MM.1S (cell line): ENCODE results near the gene COL18A1.

Source experiments
- DNase-seq: peaks from one replicate; pipeline ENCODE4 v3.0.0-alpha.2; 2015
- H2AFZ ChIP-seq: fragments of 300-600 bp; sonication (generic); 2 replicates; pipeline ENCODE4 v1.6.0; 2016; ENCODE audit warnings: antibody characterized with exemption, low read length
- H3F3A ChIP-seq: fragments of 300-600 bp; sonication (generic); 2 replicates; pipeline ENCODE4 v1.6.1; 2016; ENCODE audit warnings: mild to moderate bottlenecking, antibody characterized with exemption, low read length, moderate library complexity, mixed read lengths; ENCODE audit not compliant: insufficient read depth
- H3K27ac ChIP-seq: fragments of 300-600 bp; sonication (generic); 2 replicates; pipeline ENCODE4 v1.5.1; 2016; ENCODE audit warnings: mild to moderate bottlenecking, low read length
- H3K27me3 ChIP-seq: fragments of 300-600 bp; sonication (generic); replicated peaks from 2 replicates; pipeline ENCODE4 v1.6.0; 2016; ENCODE audit warnings: low read length; ENCODE audit not compliant: insufficient read depth
- H3K36me3 ChIP-seq: fragments of 300-600 bp; sonication (generic); replicated peaks from 2 replicates; pipeline ENCODE4 v1.6.1; 2016; ENCODE audit warnings: mild to moderate bottlenecking, low read length, mixed read lengths; ENCODE audit not compliant: insufficient read depth
- H3K4me1 ChIP-seq: fragments of 300-600 bp; sonication (generic); 2 replicates; pipeline ENCODE4 v1.6.1; 2016; ENCODE audit warnings: low read length, mixed read lengths
- H3K4me2 ChIP-seq: fragments of 300-600 bp; sonication (generic); 2 replicates; pipeline ENCODE4 v1.6.0; 2016; ENCODE audit warnings: low read depth, low read length
- H3K4me3 ChIP-seq: fragments of 300-600 bp; sonication (generic); 2 replicates; pipeline ENCODE4 v1.5.1; 2016; ENCODE audit warnings: low read length, mixed read lengths
- H3K79me2 ChIP-seq: fragments of 300-600 bp; sonication (generic); 2 replicates; pipeline ENCODE4 v1.6.1; 2016; ENCODE audit warnings: mixed run types, low read length, mixed read lengths
- H3K9ac ChIP-seq: fragments of 300-600 bp; sonication (generic); 2 replicates; pipeline ENCODE4 v1.6.1; 2016; ENCODE audit warnings: low read length, mixed read lengths
- H3K9me2 ChIP-seq: fragments of 300-600 bp; sonication (generic); replicated peaks from 2 replicates; pipeline ENCODE4 v1.6.1; 2016; ENCODE audit warnings: mild to moderate bottlenecking, low read length, mixed read lengths; ENCODE audit not compliant: insufficient read depth
- H3K9me3 ChIP-seq: fragments of 300-600 bp; sonication (generic); replicated peaks from 2 replicates; pipeline ENCODE4 v1.6.1; 2016; ENCODE audit warnings: mild to moderate bottlenecking, low read length, mixed read lengths; ENCODE audit not compliant: insufficient read depth
- H4K20me1 ChIP-seq: fragments of 300-600 bp; sonication (generic); 2 replicates; pipeline ENCODE4 v1.6.1; 2016; ENCODE audit warnings: mild to moderate bottlenecking, low read length, moderate library complexity, mixed read lengths; ENCODE audit not compliant: insufficient read depth
- CTCF ChIP-seq: fragments of 300-600 bp; sonication (generic); IDR thresholded peaks from 2 replicates; pipeline ENCODE4 v1.5.1; 2016; ENCODE audit warnings: antibody characterized with exemption, low read length, mixed read lengths
- EZH2 ChIP-seq: fragments of 300-600 bp; sonication (generic); optimal IDR thresholded peaks from 2 replicates; pipeline ENCODE3; 2017; ENCODE audit warnings: low read depth, mild to moderate bottlenecking, antibody characterized with exemption, low read length, mixed read lengths
- EZH2phosphoT487 ChIP-seq: fragments of 300-600 bp; sonication (generic); IDR thresholded peaks from 2 replicates; pipeline ENCODE4 v1.6.1; 2018; ENCODE audit warnings: antibody characterized with exemption, low read length

The COL18A1 gene

GRCh38 chr21:45404730-45405270 lies at the start of gene COL18A1:
Gene COL18A1 (plus strand): TSS chr21:45405165. CDS start chr21:45405231, 66 bp downstream.
- H3K27ac ChIP-seq = no peak within 1 kb of the TSS
- no peak for DNase-seq
- H3K79me2 ChIP-seq = no peaks in the 10 kb centered on the region
- H3K4me3 ChIP-seq = no peak within 1 kb of the TSS
- H2AFZ ChIP-seq = no peak within 1 kb of the TSS
- peaks cover 90% of the 10 kb centered on the region for H3K27me3 ChIP-seq
- no peak within 1 kb of the TSS for H3K4me2 ChIP-seq
- H3K4me1 ChIP-seq = no peaks in the 10 kb centered on the region
- no peak for TF ChIP-seq EZH2phosphoT487
- no peak for TF ChIP-seq EZH2
- TF ChIP-seq CTCF = no peak
- no peak within 1 kb of the TSS for H3K9ac ChIP-seq
- H4K20me1 ChIP-seq = no peaks in the 10 kb centered on the region
- no peaks in the 10 kb centered on the region for H3K36me3 ChIP-seq
- no peaks in the 10 kb centered on the region for H3K9me2 ChIP-seq
- no peaks in the 10 kb centered on the region for H3F3A ChIP-seq
- no peaks in the 10 kb centered on the region; the same call in 1 of the 2 replicates for H3K9me3 ChIP-seq

GRCh38 chr21:45355573-45355972 lies 49.4 kb upstream of the COL18A1 start:
- Histone ChIP-seq H3K4me2 (no peak overlapping the region), H3K4me3 (no peak overlapping the region), H2AFZ (no peak overlapping the region), H3K79me2 (no peaks in the 10 kb centered on the region), H4K20me1 (no peaks in the 10 kb centered on the region), H3K9me3 (no peaks in the 10 kb centered on the region), H3K9ac (no peak overlapping the region), H3K27ac (no peak overlapping the region), H3K36me3 (no peaks in the 10 kb centered on the region), H3K9me2 (no peaks in the 10 kb centered on the region), H3K27me3 (peaks cover 100% of the 10 kb centered on the region), H3K4me1 (no peaks in the 10 kb centered on the region), H3F3A (no peaks in the 10 kb centered on the region)
- DNase-seq = no peak
- TF ChIP-seq EZH2phosphoT487 = no peak
- TF ChIP-seq EZH2 = no peak
- TF ChIP-seq CTCF = no peak

- Histone ChIP-seq H3K9ac (no peak overlapping the region), H3F3A (no peaks in the 10 kb centered on the region), H3K4me3 (no peak overlapping the region), H3K27me3 (peaks cover 100% of the 10 kb centered on the region), H3K4me2 (no peak overlapping the region), H3K79me2 (no peaks in the 10 kb centered on the region), H3K4me1 (no peaks in the 10 kb centered on the region), H3K36me3 (no peaks in the 10 kb centered on the region), H3K9me3 (no peaks in the 10 kb centered on the region), H2AFZ (no peak overlapping the region), H4K20me1 (no peaks in the 10 kb centered on the region), H3K27ac (no peak overlapping the region), H3K9me2 (no peaks in the 10 kb centered on the region)
- no peak for DNase-seq
- TF ChIP-seq EZH2phosphoT487 = no peak
- TF ChIP-seq EZH2 = no peak
- peak; percentile 15; the same call in 1 of the 2 replicates for TF ChIP-seq CTCF
Measured at GRCh38 chr21:45356251-45356650, 48.7 kb upstream of the COL18A1 start.
